Measurements from ENCODE around the gene RBM10. TPM values are rescaled to one million over a fixed set of nuclear protein-coding genes. Genes with fewer than 3 reads are reported as not detected.
"Not testable (repeated sequence)": the region's sequence is repeated elsewhere in the genome, so short reads cannot be mapped to it uniquely, and the experiment has no call there.

Gene RBM10
- total RNA-seq, 2 donors from 2014 or later = 48.3 to 50.6 TPM

DNA sequence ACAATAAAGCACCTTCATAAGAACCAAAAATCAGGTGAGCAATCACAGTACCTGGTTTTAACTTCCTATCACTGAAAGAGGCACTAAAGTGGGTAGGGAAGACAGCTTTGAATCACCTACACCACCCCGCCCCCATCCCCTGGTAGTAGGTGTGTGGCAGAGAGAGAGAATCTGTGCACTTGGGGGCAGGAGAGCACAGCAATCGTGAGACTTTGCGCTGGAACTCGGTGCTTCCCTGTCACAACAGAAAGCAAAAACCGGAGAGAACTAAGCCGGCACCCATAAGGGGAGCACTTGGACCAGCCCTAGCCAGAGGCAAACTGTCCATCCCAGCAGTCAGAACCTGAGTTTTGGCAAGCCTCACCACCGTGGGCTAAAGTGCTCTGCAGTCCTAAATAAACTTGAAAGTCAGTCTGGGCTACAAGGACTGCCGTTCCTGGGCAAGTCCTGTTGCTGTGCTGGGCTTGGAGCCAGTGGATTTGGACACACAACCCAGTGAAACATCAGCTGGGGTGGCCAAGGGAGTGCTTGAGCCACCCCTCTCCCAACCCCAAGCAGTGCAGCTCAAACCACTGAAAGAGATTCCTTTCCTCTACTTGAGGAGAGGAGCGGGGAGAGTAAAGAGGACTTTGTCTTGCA lies 32.6 kb upstream of the RBM10 start:
- H3K27me3 Mint-ChIP-seq (ENCODE audit: insufficient read depth) = no peaks in the 10 kb centered on the region
- H3K4me3 ChIP-seq (ENCODE audit: low read length) = no peak overlapping the region

GRCh38 chrX:47116551-47117110 lies 28.4 kb upstream of the RBM10 start:
- WGBS, 2 experiments (ENCODE audit: insufficient coverage in 1 of 2, insufficient read length in 1 of 2) = 97 to 98% methylated on average over 5 to 7 of the region's 7 CpGs
- H3K9me3 Mint-ChIP-seq = peaks cover 59% of the 10 kb centered on the region
- H3K27me3 ChIP-seq (ENCODE audit: control insufficient read depth, insufficient read depth, low read length, poor library complexity, severe bottlenecking); DNase-seq; H3K4me1 Mint-ChIP-seq; H3K36me3 Mint-ChIP-seq (ENCODE audit: low read depth); H3K4me3 Mint-ChIP-seq; H3K27me3 Mint-ChIP-seq (ENCODE audit: insufficient read depth); H3K4me1 ChIP-seq (ENCODE audit: control insufficient read depth, insufficient read depth, low read length); H3K27ac Mint-ChIP-seq; H3K36me3 ChIP-seq (ENCODE audit: control insufficient read depth, insufficient read depth, low read length); H3K9me3 ChIP-seq (ENCODE audit: control insufficient read depth, low read length); H3K4me3 ChIP-seq (ENCODE audit: low read length); H3K9ac ChIP-seq (ENCODE audit: extremely low read depth, low read length, poor library complexity, severe bottlenecking); H3K27ac ChIP-seq (ENCODE audit: low read depth, low read length): not testable (repeated sequence)

More for the DNA sequence above, 32.6 kb upstream of the RBM10 start:
- Histone ChIP-seq H3K27me3 (ENCODE audit: control insufficient read depth, insufficient read depth, low read length, poor library complexity, severe bottlenecking) (no peaks in the 10 kb centered on the region), H3K27ac (ENCODE audit: low read depth, low read length) (no peak overlapping the region), H3K9me3 (ENCODE audit: control insufficient read depth, low read length) (no peaks in the 10 kb centered on the region), H3K4me1 (ENCODE audit: control insufficient read depth, insufficient read depth, low read length) (no peaks in the 10 kb centered on the region), H3K36me3 (ENCODE audit: control insufficient read depth, insufficient read depth, low read length) (no peaks in the 10 kb centered on the region), H3K9ac (ENCODE audit: extremely low read depth, low read length, poor library complexity, severe bottlenecking) (no peak overlapping the region)
- H3K4me3 Mint-ChIP-seq = no peak overlapping the region
- WGBS, 2 experiments (ENCODE audit: insufficient coverage in 1 of 2, insufficient read length in 1 of 2) = 56% methylated on average over 8 of the region's 9 CpGs; no CpG with 5 or more reads in 1 of the 2 experiments
- TF ChIP-seq, protein P1, sequence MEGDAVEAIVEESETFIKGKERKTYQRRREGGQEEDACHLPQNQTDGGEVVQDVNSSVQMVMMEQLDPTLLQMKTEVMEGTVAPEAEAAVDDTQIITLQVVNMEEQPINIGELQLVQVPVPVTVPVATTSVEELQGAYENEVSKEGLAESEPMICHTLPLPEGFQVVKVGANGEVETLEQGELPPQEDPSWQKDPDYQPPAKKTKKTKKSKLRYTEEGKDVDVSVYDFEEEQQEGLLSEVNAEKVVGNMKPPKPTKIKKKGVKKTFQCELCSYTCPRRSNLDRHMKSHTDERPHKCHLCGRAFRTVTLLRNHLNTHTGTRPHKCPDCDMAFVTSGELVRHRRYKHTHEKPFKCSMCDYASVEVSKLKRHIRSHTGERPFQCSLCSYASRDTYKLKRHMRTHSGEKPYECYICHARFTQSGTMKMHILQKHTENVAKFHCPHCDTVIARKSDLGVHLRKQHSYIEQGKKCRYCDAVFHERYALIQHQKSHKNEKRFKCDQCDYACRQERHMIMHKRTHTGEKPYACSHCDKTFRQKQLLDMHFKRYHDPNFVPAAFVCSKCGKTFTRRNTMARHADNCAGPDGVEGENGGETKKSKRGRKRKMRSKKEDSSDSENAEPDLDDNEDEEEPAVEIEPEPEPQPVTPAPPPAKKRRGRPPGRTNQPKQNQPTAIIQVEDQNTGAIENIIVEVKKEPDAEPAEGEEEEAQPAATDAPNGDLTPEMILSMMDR (conservative IDR thresholded peaks at IDR 0.05) = no peak
- no peak overlapping the region for H3K27ac Mint-ChIP-seq
- peak; percentile 51 for DNase-seq
- peaks cover 70% of the 10 kb centered on the region for H3K9me3 Mint-ChIP-seq
- no peaks in the 10 kb centered on the region for H3K4me1 Mint-ChIP-seq
- H3K36me3 Mint-ChIP-seq (ENCODE audit: low read depth) = no peaks in the 10 kb centered on the region

GRCh38 chrX:47124466-47124865 lies 20.6 kb upstream of the RBM10 start:
- not testable (repeated sequence) for H3K9ac ChIP-seq (ENCODE audit: extremely low read depth, low read length, poor library complexity, severe bottlenecking); H3K36me3 ChIP-seq (ENCODE audit: control insufficient read depth, insufficient read depth, low read length); H3K27ac Mint-ChIP-seq; H3K9me3 ChIP-seq (ENCODE audit: control insufficient read depth, low read length); H3K27me3 ChIP-seq (ENCODE audit: control insufficient read depth, insufficient read depth, low read length, poor library complexity, severe bottlenecking); H3K36me3 Mint-ChIP-seq (ENCODE audit: low read depth); DNase-seq; H3K27ac ChIP-seq (ENCODE audit: low read depth, low read length); H3K4me3 ChIP-seq (ENCODE audit: low read length); H3K4me1 Mint-ChIP-seq; H3K4me3 Mint-ChIP-seq; H3K27me3 Mint-ChIP-seq (ENCODE audit: insufficient read depth); H3K4me1 ChIP-seq (ENCODE audit: control insufficient read depth, insufficient read depth, low read length)
- WGBS, 2 experiments (ENCODE audit: insufficient coverage in 1 of 2, insufficient read length in 1 of 2) = 100% methylated on average over 1 of the region's 3 CpGs; no CpG with 5 or more reads in 1 of the 2 experiments
- H3K9me3 Mint-ChIP-seq = peaks cover 67% of the 10 kb centered on the region

GRCh38 chrX:47129157-47129898 lies 15.7 kb upstream of the RBM10 start:
- H3K27ac Mint-ChIP-seq = peak overlapping the region; percentile 88
- H3K27me3 ChIP-seq (ENCODE audit: control insufficient read depth, insufficient read depth, low read length, poor library complexity, severe bottlenecking) = no peaks in the 10 kb centered on the region
- peak overlapping the region; percentile 89 for H3K4me3 ChIP-seq (ENCODE audit: low read length)
- 0 to 2% methylated on average over 5 to 26 of the region's 31 CpGs for WGBS, 2 experiments (ENCODE audit: insufficient coverage in 1 of 2, insufficient read length in 1 of 2)
- H3K36me3 ChIP-seq (ENCODE audit: control insufficient read depth, insufficient read depth, low read length) = no peaks in the 10 kb centered on the region
- H3K36me3 Mint-ChIP-seq (ENCODE audit: low read depth) = no peaks in the 10 kb centered on the region
- no peak overlapping the region for H3K27ac ChIP-seq (ENCODE audit: low read depth, low read length)
- H3K9me3 Mint-ChIP-seq = peaks cover 52% of the 10 kb centered on the region
- no peaks in the 10 kb centered on the region for H3K4me1 Mint-ChIP-seq
- no peaks in the 10 kb centered on the region for H3K9me3 ChIP-seq (ENCODE audit: control insufficient read depth, low read length)
- H3K4me3 Mint-ChIP-seq = peak overlapping the region; percentile 93
- TF ChIP-seq, protein P1 (conservative IDR thresholded peaks at IDR 0.05) = no peak
- DNase-seq = peak; percentile 97
- H3K27me3 Mint-ChIP-seq (ENCODE audit: insufficient read depth) = no peaks in the 10 kb centered on the region
- H3K9ac ChIP-seq (ENCODE audit: extremely low read depth, low read length, poor library complexity, severe bottlenecking) = no peak overlapping the region
- H3K4me1 ChIP-seq (ENCODE audit: control insufficient read depth, insufficient read depth, low read length) = no peaks in the 10 kb centered on the region
